AG09309 (cell line): ENCODE results near the gene ANTXR1.

Experiments
- DNase-seq: peaks from one replicate; pipeline ENCODE4 v3.0.0-alpha.2; 2010; ENCODE audit warnings: low read depth
- H3K4me3 ChIP-seq: 2 replicates; pipeline ENCODE4 v1.5.1; 2011; ENCODE audit warnings: mild to moderate bottlenecking, low read depth, low read length, moderate library complexity; ENCODE audit not compliant: control insufficient read depth
- CTCF ChIP-seq: IDR thresholded peaks from 2 replicates; pipeline ENCODE4 v1.5.1; 2011; ENCODE audit warnings: mild to moderate bottlenecking, low read depth, low read length, inconsistent platforms; ENCODE audit not compliant: insufficient read depth, control insufficient read depth; ENCODE audit errors: missing control alignments

ANTXR1 gene

GRCh38 chr2:69088466-69088865 is 75.5 kb downstream of the ANTXR1 start:
- TF ChIP-seq CTCF = no peak
- no peak for DNase-seq
- no peak overlapping the region for H3K4me3 ChIP-seq

- no peak for DNase-seq
- no peak for TF ChIP-seq CTCF
- no peak overlapping the region for H3K4me3 ChIP-seq
Measured at GRCh38 chr2:69089266-69089665, 76.3 kb downstream of the ANTXR1 start.

- TF ChIP-seq CTCF = no peak
- H3K4me3 ChIP-seq = no peak overlapping the region
- no peak for DNase-seq
Measured at GRCh38 chr2:69089998-69090397, 77.0 kb downstream of the ANTXR1 start.

GRCh38 chr2:69090820-69091219 is 77.8 kb downstream of the ANTXR1 start:
- DNase-seq = no peak
- TF ChIP-seq CTCF = no peak
- H3K4me3 ChIP-seq = no peak overlapping the region

DNA sequence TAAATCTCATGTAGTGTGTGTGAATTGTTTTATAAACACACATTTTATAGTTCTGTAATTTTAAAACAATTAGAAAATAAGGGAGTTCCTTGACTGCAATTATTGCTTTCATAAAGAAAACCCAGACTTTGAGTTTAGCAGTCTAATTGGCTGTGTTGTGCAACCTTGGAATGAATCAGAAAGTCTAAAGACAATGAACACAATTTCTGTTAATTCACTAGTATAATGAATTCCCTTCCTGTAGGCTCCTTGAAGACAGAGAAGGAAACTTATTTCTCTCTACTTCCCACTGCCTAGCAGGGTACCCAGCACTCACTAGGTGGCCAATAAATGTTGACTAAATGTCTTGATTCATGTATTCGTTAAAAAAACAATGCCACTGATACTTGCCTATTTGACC is 79.9 kb downstream of the ANTXR1 start:
- no peak overlapping the region for H3K4me3 ChIP-seq
- DNase-seq = no peak
- TF ChIP-seq CTCF = no peak

DNA sequence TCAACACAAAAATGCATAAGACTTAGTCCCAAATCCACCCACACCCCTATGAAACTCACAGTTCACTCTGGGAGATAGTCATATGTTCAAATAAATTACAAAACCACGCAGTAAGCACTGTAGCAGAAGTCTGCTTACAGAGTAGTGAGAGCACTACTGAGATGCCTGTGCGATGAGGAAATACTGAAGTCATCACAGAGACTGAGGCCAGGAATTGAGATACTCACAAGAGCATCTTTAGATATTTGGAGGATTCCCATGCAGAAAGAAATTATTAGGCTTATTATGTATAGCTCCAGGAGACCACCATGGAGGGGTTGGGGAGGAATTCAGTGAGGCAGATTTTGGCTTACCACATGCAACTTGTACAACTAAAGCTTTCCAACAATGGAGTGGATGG is 82.3 kb downstream of the ANTXR1 start:
- no peak for TF ChIP-seq CTCF
- no peak for DNase-seq
- H3K4me3 ChIP-seq = no peak overlapping the region
